HepG2 (cell line): ENCODE measurements around the gene MCM10. TPM values are rescaled to one million over a fixed set of nuclear protein-coding genes. Genes with fewer than 3 reads are reported as not detected.

Source experiments
- MIER2 ChIP-seq: IDR thresholded peaks from 2 replicates; pipeline ENCODE4 v1.6.1; 2016; ENCODE audit warnings: missing biosample characterization, missing genetic modification reagents
- MLLT10 ChIP-seq: sonication (generic); formaldehyde crosslinking; IDR thresholded peaks from 2 replicates; pipeline ENCODE4 v1.4.0; 2020; ENCODE audit warnings: missing genetic modification reagents
- RFXAP ChIP-seq: sonication (generic); formaldehyde crosslinking; IDR thresholded peaks from 2 replicates; pipeline ENCODE4 v1.4.0; 2020; ENCODE audit warnings: missing genetic modification reagents, borderline replicate concordance
- ZBED4 ChIP-seq: sonication (generic); formaldehyde crosslinking; IDR thresholded peaks from 2 replicates; pipeline ENCODE4 v1.4.0; 2020; ENCODE audit warnings: missing genetic modification reagents, borderline replicate concordance
- ZBTB20 ChIP-seq: sonication (generic); formaldehyde crosslinking; IDR thresholded peaks from 2 replicates; pipeline ENCODE4 v1.8.1; 2023; ENCODE audit warnings: missing genetic modification reagents, low read depth, mild to moderate bottlenecking, borderline replicate concordance
- ZNF572 ChIP-seq: sonication (generic); formaldehyde crosslinking; IDR thresholded peaks from 2 replicates; pipeline ENCODE4 v1.5.1; 2020; ENCODE audit warnings: mild to moderate bottlenecking, missing genetic modification reagents
- ZNF615 ChIP-seq: sonication (generic); formaldehyde crosslinking; IDR thresholded peaks from 2 replicates; pipeline ENCODE4 v1.5.0; 2020; ENCODE audit warnings: mild to moderate bottlenecking, missing genetic modification reagents, borderline replicate concordance
- ZNF816 ChIP-seq: sonication (generic); formaldehyde crosslinking; IDR thresholded peaks from 2 replicates; pipeline ENCODE4 v1.8.0; 2022; ENCODE audit warnings: missing genetic modification reagents, mild to moderate bottlenecking, borderline replicate concordance
- polyA plus RNA-seq, 8 experiments: library from polyadenylated mRNA; depleted of rRNA in 3 of 8; stranded (reverse) in 7 of 8; unstranded in 1 of 8; fragments of >200 nt; fragmentation: Illumina TruSeq in 4 of 8; extraction: Trizol in 4 of 8; gene quantifications; 2 replicates each; pipeline versions ENCODE4 v1.2.1 to v1.2.3, GENCODE V29; 2011 to 2016; ENCODE audit warnings: low read depth in 4 of 8, missing spikeins in 1 of 8, mixed read lengths in 1 of 8; ENCODE audit not compliant: insufficient read depth in 1 of 8
- total RNA-seq, 5 experiments: library from RNA; depleted of rRNA; stranded (reverse); fragments of >200 nt; fragmentation: Illumina TruSeq; extraction: Trizol; gene quantifications; 2 replicates each; pipeline ENCODE4 v1.2.3, GENCODE V29; 2016; ENCODE audit warnings: low read depth in 1 of 5
- TF ChIP-seq, protein P1 (sequence below): sonication (generic); formaldehyde crosslinking; IDR thresholded peaks from 2 replicates; pipeline ENCODE4 v1.5.1; 2020; ENCODE audit warnings: mild to moderate bottlenecking, missing genetic modification reagents, borderline replicate concordance

Gene MCM10
- total and polyA plus RNA-seq, 2 of the 13 experiments (the other 11 are each of a cell fraction or from before 2014, with no cell fraction given), result 2.8 to 31.3 TPM

GRCh38 chr10:13247784-13248183 lies 86.4 kb downstream of the MCM10 start (continued):
- TF ChIP-seq ZBED4 (CRISPR knock-in tag) (no peak), RFXAP (CRISPR knock-in tag) (no peak), MLLT10 (no peak), ZNF816 (no peak), ZBTB20 (CRISPR knock-in tag) (no peak), MIER2 (CRISPR knock-in tag) (no peak), ZNF615 (CRISPR knock-in tag) (no peak), ZNF572 (CRISPR knock-in tag) (no peak)
- TF ChIP-seq, protein P1, sequence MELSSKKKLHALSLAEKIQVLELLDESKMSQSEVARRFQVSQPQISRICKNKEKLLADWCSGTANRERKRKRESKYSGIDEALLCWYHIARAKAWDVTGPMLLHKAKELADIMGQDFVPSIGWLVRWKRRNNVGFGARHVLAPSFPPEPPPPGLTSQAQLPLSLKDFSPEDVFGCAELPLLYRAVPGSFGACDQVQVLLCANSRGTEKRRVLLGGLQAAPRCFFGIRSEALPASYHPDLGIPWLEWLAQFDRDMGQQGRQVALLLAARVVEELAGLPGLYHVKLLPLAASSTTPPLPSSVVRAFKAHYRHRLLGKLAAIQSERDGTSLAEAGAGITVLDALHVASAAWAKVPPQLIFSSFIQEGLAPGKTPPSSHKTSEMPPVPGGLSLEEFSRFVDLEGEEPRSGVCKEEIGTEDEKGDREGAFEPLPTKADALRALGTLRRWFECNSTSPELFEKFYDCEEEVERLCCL (CRISPR knock-in tag), result no peak
